ENCODE measurements around the gene HIVEP3. TPM values are rescaled to one million over a fixed set of nuclear protein-coding genes. Genes with fewer than 3 reads are reported as not detected.

The HIVEP3 gene
- total and polyA plus RNA-seq, 2 of the 13 experiments (the other 11 are each of a cell fraction or from before 2014, with no cell fraction given) = 0.05 TPM; not detected in 1

DNA sequence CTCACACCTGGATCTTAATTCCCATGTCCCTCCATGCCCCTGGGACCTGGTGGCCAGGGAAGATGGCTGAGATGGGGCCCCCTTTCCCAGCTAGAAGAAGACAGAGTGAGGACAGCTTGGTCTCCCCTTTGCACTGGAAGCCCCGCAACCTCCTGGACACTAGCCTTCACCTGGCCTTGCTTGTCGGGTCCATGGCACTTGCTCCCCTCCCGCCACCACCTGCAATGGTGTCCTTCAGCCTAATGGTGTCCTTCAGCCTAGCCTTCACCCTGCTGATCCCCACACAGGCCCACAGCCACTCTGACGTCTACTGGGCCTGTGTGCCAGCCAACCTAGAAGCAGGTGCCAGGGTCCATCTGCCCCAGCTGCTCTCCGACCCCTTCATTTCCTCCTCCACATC lies 388.3 kb downstream of the HIVEP3 start:
- no peak overlapping the region for H3K4me2 ChIP-seq (ENCODE audit: low read depth, low read length)
- no peaks in the 10 kb centered on the region for H3K36me3 ChIP-seq (replicated peaks in 1 of 2; ENCODE audit: control insufficient read depth in 1 of 2, insufficient read depth in 2 of 2, low read length in 2 of 2)
- no peaks in the 10 kb centered on the region for H3K79me2 ChIP-seq (ENCODE audit: insufficient read depth, low read length)
- POLR2A ChIA-PET = no interaction called here
- in situ Hi-C loops (cut with HindIII; ENCODE audit: extremely low pct_ligation_motif_present, low pct_unique_long_range_greater_than_20kb) (no loop called here), intact Hi-C loops (cut with micrococcal nuclease; ENCODE audit: unreplicated experiment) (no loop called here)
- ATAC-seq (no peak), DNase-seq (ENCODE audit: low spot score) (no peak), FAIRE-seq (no peak)
- no peak overlapping the region for H2AFZ ChIP-seq (ENCODE audit: low read length)
- BruUV-seq (replicated peaks) = no TSS peak
- 6% methylated on average over 3 of the region's 5 CpGs for WGBS (ENCODE audit: low lambda C conversion rate)
- peaks cover 5 to 16% of the 10 kb centered on the region in 2 experiments; a peak in 3 of 5 replicates for H3K27me3 ChIP-seq (ENCODE audit: control insufficient read depth in 1 of 2, insufficient read depth in 2 of 2, low read length in 2 of 2)
- CTCF ChIA-PET (ENCODE audit: low intra/inter-chr PET ratio, low total read pairs) = interaction anchor here (0.9 to 1.7 kb wide), 2 partner anchors 15 to 262 kb away, joined by 3 to 4 read pairs; no protein-coding TSS in a partner anchor
- H3K9me3 ChIP-seq (ENCODE audit: low read length) = peaks cover 12% of the 10 kb centered on the region
- H3K4me1 ChIP-seq (ENCODE audit: insufficient read depth, low read length) = no peaks in the 10 kb centered on the region
- TF ChIP-seq RBFOX2 (IDR thresholded peaks at IDR 0.05; ENCODE audit: low read depth, low read length) (no peak), ZKSCAN5 (CRISPR knock-in tag; IDR thresholded peaks at IDR 0.05) (no peak), ZNF775 (CRISPR knock-in tag; IDR thresholded peaks at IDR 0.05; ENCODE audit: borderline replicate concordance) (no peak), ZBTB7A (CRISPR knock-in tag; IDR thresholded peaks at IDR 0.05) (no peak), ZNF225 (CRISPR knock-in tag; IDR thresholded peaks at IDR 0.05) (no peak), ZNF672 (CRISPR knock-in tag; IDR thresholded peaks at IDR 0.05) (no peak), RBM39 (IDR thresholded peaks at IDR 0.05; ENCODE audit: low read depth, low read length, poor library complexity, severe bottlenecking) (no peak), SP1 (IDR thresholded peaks at IDR 0.05) (no peak), SP1 (CRISPR knock-in tag; IDR thresholded peaks at IDR 0.05) (no peak), ZNF850 (CRISPR knock-in tag; conservative IDR thresholded peaks at IDR 0.05) (no peak), HOXA7 (CRISPR knock-in tag; IDR thresholded peaks at IDR 0.05) (no peak)
- TF ChIP-seq, protein P1, sequence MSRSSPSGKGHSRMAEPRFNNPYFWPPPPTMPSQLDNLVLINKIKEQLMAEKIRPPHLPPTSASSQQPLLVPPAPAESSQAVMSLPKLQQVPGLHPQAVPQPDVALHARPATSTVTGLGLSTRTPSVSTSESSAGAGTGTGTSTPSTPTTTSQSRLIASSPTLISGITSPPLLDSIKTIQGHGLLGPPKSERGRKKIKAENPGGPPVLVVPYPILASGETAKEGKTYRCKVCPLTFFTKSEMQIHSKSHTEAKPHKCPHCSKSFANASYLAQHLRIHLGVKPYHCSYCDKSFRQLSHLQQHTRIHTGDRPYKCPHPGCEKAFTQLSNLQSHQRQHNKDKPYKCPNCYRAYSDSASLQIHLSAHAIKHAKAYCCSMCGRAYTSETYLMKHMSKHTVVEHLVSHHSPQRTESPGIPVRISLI (CRISPR knock-in tag; IDR thresholded peaks at IDR 0.05; ENCODE audit: borderline replicate concordance) = no peak
- TF ChIP-seq, protein P2, sequence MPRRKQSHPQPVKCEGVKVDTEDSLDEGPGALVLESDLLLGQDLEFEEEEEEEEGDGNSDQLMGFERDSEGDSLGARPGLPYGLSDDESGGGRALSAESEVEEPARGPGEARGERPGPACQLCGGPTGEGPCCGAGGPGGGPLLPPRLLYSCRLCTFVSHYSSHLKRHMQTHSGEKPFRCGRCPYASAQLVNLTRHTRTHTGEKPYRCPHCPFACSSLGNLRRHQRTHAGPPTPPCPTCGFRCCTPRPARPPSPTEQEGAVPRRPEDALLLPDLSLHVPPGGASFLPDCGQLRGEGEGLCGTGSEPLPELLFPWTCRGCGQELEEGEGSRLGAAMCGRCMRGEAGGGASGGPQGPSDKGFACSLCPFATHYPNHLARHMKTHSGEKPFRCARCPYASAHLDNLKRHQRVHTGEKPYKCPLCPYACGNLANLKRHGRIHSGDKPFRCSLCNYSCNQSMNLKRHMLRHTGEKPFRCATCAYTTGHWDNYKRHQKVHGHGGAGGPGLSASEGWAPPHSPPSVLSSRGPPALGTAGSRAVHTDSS (CRISPR knock-in tag; conservative IDR thresholded peaks at IDR 0.05) = no peak
- TF ChIP-seq, protein P3, sequence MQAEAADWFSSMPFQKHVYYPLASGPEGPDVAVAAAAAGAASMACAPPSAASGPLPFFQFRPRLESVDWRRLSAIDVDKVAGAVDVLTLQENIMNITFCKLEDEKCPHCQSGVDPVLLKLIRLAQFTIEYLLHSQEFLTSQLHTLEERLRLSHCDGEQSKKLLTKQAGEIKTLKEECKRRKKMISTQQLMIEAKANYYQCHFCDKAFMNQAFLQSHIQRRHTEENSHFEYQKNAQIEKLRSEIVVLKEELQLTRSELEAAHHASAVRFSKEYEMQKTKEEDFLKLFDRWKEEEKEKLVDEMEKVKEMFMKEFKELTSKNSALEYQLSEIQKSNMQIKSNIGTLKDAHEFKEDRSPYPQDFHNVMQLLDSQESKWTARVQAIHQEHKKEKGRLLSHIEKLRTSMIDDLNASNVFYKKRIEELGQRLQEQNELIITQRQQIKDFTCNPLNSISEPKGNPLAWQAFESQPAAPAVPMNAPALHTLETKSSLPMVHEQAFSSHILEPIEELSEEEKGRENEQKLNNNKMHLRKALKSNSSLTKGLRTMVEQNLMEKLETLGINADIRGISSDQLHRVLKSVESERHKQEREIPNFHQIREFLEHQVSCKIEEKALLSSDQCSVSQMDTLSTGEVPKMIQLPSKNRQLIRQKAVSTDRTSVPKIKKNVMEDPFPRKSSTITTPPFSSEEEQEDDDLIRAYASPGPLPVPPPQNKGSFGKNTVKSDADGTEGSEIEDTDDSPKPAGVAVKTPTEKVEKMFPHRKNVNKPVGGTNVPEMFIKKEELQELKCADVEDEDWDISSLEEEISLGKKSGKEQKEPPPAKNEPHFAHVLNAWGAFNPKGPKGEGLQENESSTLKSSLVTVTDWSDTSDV (CRISPR knock-in tag; IDR thresholded peaks at IDR 0.05) = no peak
- H3K27ac ChIP-seq (ENCODE audit: extremely low read length, insufficient read depth, low read length) = no peak overlapping the region
- no peak overlapping the region for H3K4me3 ChIP-seq (replicated peaks in 1 of 3; ENCODE audit: insufficient read depth in 1 of 3, low read depth in 2 of 3, low read length in 3 of 3)
- no peak overlapping the region for H3K9ac ChIP-seq (ENCODE audit: insufficient read depth, low read depth, low read length)
- H4K20me1 ChIP-seq (ENCODE audit: insufficient read depth, low read length) = no peaks in the 10 kb centered on the region

All from HepG2 (cell line).